ENCODE results near the gene FGFBP2.

DNA sequence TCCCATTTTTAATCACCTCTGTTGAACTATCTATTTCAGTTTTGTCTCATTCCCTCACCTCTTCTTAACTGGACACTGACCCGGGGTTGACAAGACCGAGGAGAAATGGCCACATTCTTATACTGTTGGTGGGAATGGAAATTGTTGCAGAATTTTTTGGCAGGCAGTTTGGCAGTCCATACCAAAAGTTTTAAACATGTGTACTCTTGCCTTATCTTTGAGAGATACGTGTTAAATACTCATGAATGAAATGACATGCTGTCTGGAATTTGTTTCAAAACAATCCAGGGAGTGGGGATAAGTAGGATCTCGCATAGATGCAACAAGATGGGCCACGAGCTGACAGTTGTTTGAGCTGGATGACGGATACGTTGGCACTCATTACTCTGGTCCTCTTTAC lies 36.5 kb downstream of the FGFBP2 start:
- TF ChIP-seq GATA2 (IDR thresholded peaks at IDR 0.05; ENCODE audit: low read depth, low read length) (no peak), GATA3 (IDR thresholded peaks at IDR 0.05; ENCODE audit: low read depth, low read length) (no peak)
